Epidermal melanocyte (primary cell): ENCODE data around the gene SLCO3A1.
"Not testable (repeated sequence)": the region's sequence is repeated elsewhere in the genome, so short reads cannot be mapped to it uniquely, and the experiment has no call there.

ENCODE experiments used
- DNase-seq: peaks from one replicate; pipeline ENCODE4 v3.0.0; 2011; ENCODE audit warnings: low spot score; ENCODE audit not compliant: insufficient read length

SLCO3A1 gene

GRCh38 chr15:92195241-92195640, 341.7 kb downstream of the SLCO3A1 start:
- DNase-seq: no peak

- no peak for DNase-seq
Observed at GRCh38 chr15:92196342-92196741, 342.8 kb downstream of the SLCO3A1 start.

- no peak for DNase-seq
Observed at GRCh38 chr15:92197746-92198145, 344.2 kb downstream of the SLCO3A1 start.

GRCh38 chr15:92200891-92201290, 347.4 kb downstream of the SLCO3A1 start:
- no peak for DNase-seq

- DNase-seq: no peak
Observed at GRCh38 chr15:92205255-92205739, 351.8 kb downstream of the SLCO3A1 start.

GRCh38 chr15:92207601-92208000, 354.1 kb downstream of the SLCO3A1 start:
- not testable (repeated sequence) for DNase-seq
